ENCODE results near the gene NET1. TPM values are rescaled to one million over a fixed set of nuclear protein-coding genes. Genes with fewer than 3 reads are reported as not detected.
"Not testable (repeated sequence)": the region's sequence is repeated elsewhere in the genome, so short reads cannot be mapped to it uniquely, and the experiment has no call there.

The NET1 gene
- total and polyA plus RNA-seq, 2 experiments from 2014 or later = 36.5 to 42.9 TPM

DNA sequence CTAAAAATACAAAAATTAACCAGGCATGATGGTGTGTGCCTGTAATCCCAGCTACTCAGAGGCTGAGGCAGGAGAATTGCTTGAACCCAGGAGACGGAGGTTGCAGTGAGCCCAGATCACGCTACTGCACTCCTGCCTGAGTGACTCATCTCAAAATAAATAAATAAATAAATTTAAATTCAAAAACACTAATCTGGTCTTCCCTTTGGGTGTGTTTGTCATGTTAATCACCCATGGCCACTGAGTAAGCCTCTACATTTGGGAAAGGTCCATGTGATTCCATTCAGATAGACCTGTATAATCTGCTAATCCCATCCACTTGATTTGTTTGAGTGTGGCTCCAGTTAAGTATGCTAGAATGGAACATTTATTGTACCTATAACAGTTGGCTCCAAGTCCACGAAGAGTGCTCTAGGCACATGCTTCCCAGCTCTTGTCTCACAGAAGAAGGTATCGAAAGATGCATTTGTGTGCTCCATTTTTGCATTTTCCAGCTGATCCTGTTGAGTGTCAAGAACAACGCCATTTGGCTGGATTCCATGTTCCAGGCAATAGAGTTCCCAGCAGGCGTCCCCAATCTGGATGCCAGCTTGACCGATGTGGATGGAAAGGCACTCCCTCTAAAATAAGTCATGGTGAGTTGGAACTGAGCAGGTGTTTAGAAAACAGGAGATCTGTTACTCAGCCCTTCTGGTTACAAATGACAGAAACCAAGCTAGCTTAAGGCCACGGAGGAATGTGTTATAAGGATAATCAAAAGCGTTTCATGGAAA, 11.7 kb upstream of the NET1 start:
- no peak overlapping the region for H2AFZ ChIP-seq
- in situ Hi-C loops (cut with MboI) = no loop called here
- no peaks in the 10 kb centered on the region for H3F3A ChIP-seq (ENCODE audit: insufficient read depth)
- no peak overlapping the region for H3K27ac ChIP-seq
- H3K36me3 ChIP-seq (ENCODE audit: low read depth) = no peaks in the 10 kb centered on the region
- no peak overlapping the region for H3K4me2 ChIP-seq (ENCODE audit: unreplicated experiment)
- H3K4me3 ChIP-seq = no peak overlapping the region
- H3K9me2 ChIP-seq (ENCODE audit: insufficient read depth) = no peaks in the 10 kb centered on the region
- no peaks in the 10 kb centered on the region for H4K20me1 ChIP-seq (ENCODE audit: insufficient read depth)
- H3K9me3 ChIP-seq (ENCODE audit: low read depth) = no peaks in the 10 kb centered on the region
- no peak for DNase-seq
- peaks cover 9% of the 10 kb centered on the region for H3K27me3 ChIP-seq (replicated peaks; ENCODE audit: insufficient read depth)
- WGBS, 2 experiments (ENCODE audit: low coverage in 1 of 2, low lambda C conversion rate in 2 of 2, missing lambda C conversion rate in 2 of 2) = 62 to 69% methylated on average over 9 of the region's 9 CpGs
- H3K9ac ChIP-seq = no peak overlapping the region
- H3K4me1 ChIP-seq (ENCODE audit: insufficient read depth) = no peaks in the 10 kb centered on the region
- no peak for TF ChIP-seq EZH2phosphoT487 (IDR thresholded peaks at IDR 0.05; ENCODE audit: insufficient read depth, low read depth)
- no peak for TF ChIP-seq EZH2 (IDR thresholded peaks at IDR 0.05; ENCODE audit: insufficient read depth, poor library complexity, severe bottlenecking)
- no peaks in the 10 kb centered on the region for H3K79me2 ChIP-seq (ENCODE audit: insufficient read depth)

DNA sequence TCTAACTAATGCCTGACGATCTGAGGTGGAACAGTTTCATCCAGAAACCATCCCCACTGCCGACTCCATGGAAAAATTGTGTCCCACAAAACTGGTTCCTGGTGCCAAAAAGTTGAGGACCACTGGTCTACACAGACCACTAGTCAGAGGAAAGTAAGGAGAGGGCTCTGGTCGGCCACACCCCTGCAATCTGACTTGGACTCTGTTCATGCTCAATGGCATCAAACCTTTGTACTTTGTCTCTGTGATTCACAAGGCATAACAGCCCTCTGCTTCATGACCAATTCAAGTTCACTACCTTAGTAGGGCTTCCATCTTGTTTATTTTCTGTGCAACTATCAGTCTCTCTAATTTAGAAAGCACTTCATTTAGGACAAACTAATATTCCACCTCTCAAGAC, 9.6 kb upstream of the NET1 start:
- H3K4me2 ChIP-seq (ENCODE audit: unreplicated experiment) = no peak overlapping the region
- no peaks in the 10 kb centered on the region for H3K9me3 ChIP-seq (ENCODE audit: low read depth)
- H3F3A ChIP-seq (ENCODE audit: insufficient read depth) = no peaks in the 10 kb centered on the region
- in situ Hi-C loops (cut with MboI) = no loop called here
- no peak overlapping the region for H3K4me3 ChIP-seq
- no peaks in the 10 kb centered on the region for H4K20me1 ChIP-seq (ENCODE audit: insufficient read depth)
- 30 to 39% methylated on average over 3 of the region's 3 CpGs for WGBS, 2 experiments (ENCODE audit: low coverage in 1 of 2, low lambda C conversion rate in 2 of 2, missing lambda C conversion rate in 2 of 2)
- H3K9ac ChIP-seq = no peak overlapping the region
- H3K79me2 ChIP-seq (ENCODE audit: insufficient read depth) = no peaks in the 10 kb centered on the region
- DNase-seq = no peak
- no peak overlapping the region for H2AFZ ChIP-seq
- peaks cover 2% of the 10 kb centered on the region for H3K27me3 ChIP-seq (replicated peaks; ENCODE audit: insufficient read depth)
- H3K27ac ChIP-seq = no peak overlapping the region
- H3K36me3 ChIP-seq (ENCODE audit: low read depth) = no peaks in the 10 kb centered on the region
- H3K9me2 ChIP-seq (ENCODE audit: insufficient read depth) = no peaks in the 10 kb centered on the region
- TF ChIP-seq EZH2phosphoT487 (IDR thresholded peaks at IDR 0.05; ENCODE audit: insufficient read depth, low read depth) (no peak), EZH2 (IDR thresholded peaks at IDR 0.05; ENCODE audit: insufficient read depth, poor library complexity, severe bottlenecking) (no peak)
- H3K4me1 ChIP-seq (ENCODE audit: insufficient read depth) = no peaks in the 10 kb centered on the region

DNA sequence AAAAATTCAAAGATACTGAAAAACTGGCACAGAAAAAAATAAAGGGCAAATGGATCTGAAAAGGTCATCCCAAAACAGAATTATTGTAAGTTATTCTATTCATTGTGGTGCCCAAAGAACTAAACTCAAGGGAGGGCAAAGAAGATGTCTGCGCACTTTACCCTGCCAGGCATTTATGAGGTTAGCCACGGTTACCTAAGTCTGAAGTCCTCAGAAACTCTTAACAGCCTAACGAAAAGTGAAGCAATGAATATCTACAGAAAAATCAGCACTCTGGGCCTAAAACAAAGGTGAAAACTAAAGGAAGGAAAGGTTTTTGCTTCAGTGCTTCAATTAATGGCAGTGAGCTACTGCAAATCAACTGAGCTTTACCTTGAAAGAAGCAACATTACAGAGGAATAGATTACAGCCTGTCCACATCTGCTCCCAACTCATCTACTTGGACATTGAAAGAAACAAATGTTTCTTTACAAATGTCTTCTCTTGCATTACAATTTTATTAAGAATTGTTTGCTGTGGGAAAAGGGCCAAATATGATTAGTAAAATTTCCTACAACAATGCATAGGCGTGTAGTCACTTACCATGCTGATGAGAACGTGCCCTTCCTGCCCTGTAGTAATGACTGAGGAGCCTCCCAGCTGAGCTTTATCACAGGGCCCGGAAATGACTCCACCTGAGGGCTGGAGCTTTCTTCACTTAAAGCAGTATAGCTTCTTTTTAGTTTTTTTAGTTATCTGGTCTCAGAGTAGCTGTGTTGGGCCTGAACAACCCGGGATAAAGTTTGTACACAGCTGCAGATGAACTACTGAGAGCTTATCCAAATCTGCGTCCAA, 7.9 kb upstream of the NET1 start, which contains the start of gene TUBAL3:
TUBAL3 (minus strand) TSS at position 621 of the 834 bp plus-strand sequence; CDS start at position 585, 36 bp downstream.
- 57 to 59% methylated on average over 8 of the region's 8 CpGs for WGBS, 2 experiments (ENCODE audit: low coverage in 1 of 2, low lambda C conversion rate in 2 of 2, missing lambda C conversion rate in 2 of 2)
- no peak for DNase-seq
- H3K4me1 ChIP-seq (ENCODE audit: insufficient read depth) = no peaks in the 10 kb centered on the region
- H3K4me2 ChIP-seq (ENCODE audit: unreplicated experiment) = no peak within 1 kb of the TSS
- no peaks in the 10 kb centered on the region for H3K79me2 ChIP-seq (ENCODE audit: insufficient read depth)
- TF ChIP-seq EZH2 (IDR thresholded peaks at IDR 0.05; ENCODE audit: insufficient read depth, poor library complexity, severe bottlenecking) = no peak
- TF ChIP-seq EZH2phosphoT487 (IDR thresholded peaks at IDR 0.05; ENCODE audit: insufficient read depth, low read depth) = no peak
- in situ Hi-C loops (cut with MboI) = no loop called here
- H3K9me3 ChIP-seq (ENCODE audit: low read depth) = no peaks in the 10 kb centered on the region
- H3F3A ChIP-seq (ENCODE audit: insufficient read depth) = no peaks in the 10 kb centered on the region
- H4K20me1 ChIP-seq (ENCODE audit: insufficient read depth) = no peaks in the 10 kb centered on the region
- no peak within 1 kb of the TSS for H3K4me3 ChIP-seq
- H3K9ac ChIP-seq = no peak within 1 kb of the TSS
- H3K9me2 ChIP-seq (ENCODE audit: insufficient read depth) = no peaks in the 10 kb centered on the region
- H3K36me3 ChIP-seq (ENCODE audit: low read depth) = no peaks in the 10 kb centered on the region
- no peaks in the 10 kb centered on the region; the same call in 1 of the 2 replicates for H3K27me3 ChIP-seq (replicated peaks; ENCODE audit: insufficient read depth)
- no peak within 1 kb of the TSS for H3K27ac ChIP-seq
- H2AFZ ChIP-seq = no peak within 1 kb of the TSS

DNA sequence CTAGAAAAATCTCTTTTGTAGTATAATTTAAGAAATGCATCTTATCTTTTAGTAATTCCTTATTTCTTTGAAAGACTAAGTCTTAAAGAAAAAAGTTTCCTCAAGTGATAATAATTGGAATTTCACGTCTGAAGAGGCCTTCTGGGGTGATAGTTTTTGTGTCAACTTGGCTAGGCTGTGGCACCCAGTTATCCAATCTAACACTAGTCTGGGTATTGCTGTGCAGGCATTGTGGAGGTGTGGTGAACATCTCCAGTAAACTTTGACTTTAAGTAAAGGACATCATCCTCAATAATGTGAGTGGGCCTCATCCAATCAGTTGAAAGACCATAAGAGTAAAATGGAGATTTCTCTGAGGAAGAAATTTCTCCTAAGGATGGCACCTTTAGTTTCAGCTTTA, 5.4 kb upstream of the NET1 start:
- Histone ChIP-seq H3K9ac (no peak overlapping the region), H3K4me3 (no peak overlapping the region), H3F3A (ENCODE audit: insufficient read depth) (no peaks in the 10 kb centered on the region), H3K79me2 (ENCODE audit: insufficient read depth) (no peaks in the 10 kb centered on the region), H3K36me3 (ENCODE audit: low read depth) (no peaks in the 10 kb centered on the region), H3K4me1 (ENCODE audit: insufficient read depth) (no peaks in the 10 kb centered on the region), H3K27me3 (replicated peaks; ENCODE audit: insufficient read depth) (no peaks in the 10 kb centered on the region), H3K4me2 (ENCODE audit: unreplicated experiment) (no peak overlapping the region), H4K20me1 (ENCODE audit: insufficient read depth) (no peaks in the 10 kb centered on the region), H2AFZ (no peak overlapping the region), H3K9me3 (ENCODE audit: low read depth) (no peaks in the 10 kb centered on the region), H3K9me2 (ENCODE audit: insufficient read depth) (no peaks in the 10 kb centered on the region), H3K27ac (no peak overlapping the region)
- in situ Hi-C loops (cut with MboI) = no loop called here
- DNase-seq = no peak
- 5% methylated on average over 1 of the region's 1 CpG for WGBS, 2 experiments (ENCODE audit: low coverage in 1 of 2, low lambda C conversion rate in 2 of 2, missing lambda C conversion rate in 2 of 2)
- TF ChIP-seq EZH2phosphoT487 (IDR thresholded peaks at IDR 0.05; ENCODE audit: insufficient read depth, low read depth) (no peak), EZH2 (IDR thresholded peaks at IDR 0.05; ENCODE audit: insufficient read depth, poor library complexity, severe bottlenecking) (no peak)

DNA sequence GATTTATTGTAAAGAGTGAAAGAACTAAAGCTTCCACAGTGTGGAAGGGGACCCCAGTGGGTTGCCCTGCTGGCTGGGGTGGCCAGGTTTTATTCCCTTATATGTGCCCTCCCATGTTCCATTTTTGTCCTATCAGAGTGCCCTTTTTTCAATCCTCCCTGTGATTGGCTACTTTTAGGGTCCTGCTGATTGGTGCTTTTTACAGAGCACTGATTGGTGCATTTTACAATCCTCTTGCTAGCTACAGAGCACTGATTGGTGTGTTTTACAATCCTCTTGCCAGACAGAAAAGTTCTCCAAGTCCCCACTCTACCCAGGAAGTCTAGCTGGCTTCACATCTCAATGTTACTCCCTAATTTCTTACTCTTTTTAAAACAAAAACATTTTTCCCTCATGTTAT, 1.6 kb upstream of the NET1 start:
- H3K4me3 ChIP-seq; H3K9me3 ChIP-seq (ENCODE audit: low read depth); H3K27me3 ChIP-seq (replicated peaks; ENCODE audit: insufficient read depth); H3K4me1 ChIP-seq (ENCODE audit: insufficient read depth); H2AFZ ChIP-seq; H3K36me3 ChIP-seq (ENCODE audit: low read depth); in situ Hi-C loops (cut with MboI); H3K4me2 ChIP-seq (ENCODE audit: unreplicated experiment); H3K9ac ChIP-seq; DNase-seq; H3F3A ChIP-seq (ENCODE audit: insufficient read depth); H3K9me2 ChIP-seq (ENCODE audit: insufficient read depth); H3K27ac ChIP-seq; H4K20me1 ChIP-seq (ENCODE audit: insufficient read depth): not testable (repeated sequence)
- H3K79me2 ChIP-seq (ENCODE audit: insufficient read depth) = peaks cover 26% of the 10 kb centered on the region

Measured in GM23248 (cell line).